ENCODE data around the gene CASP3.

- TF ChIP-seq CTCF (IDR thresholded peaks at IDR 0.05) (no peak), POLR2A (IDR thresholded peaks at IDR 0.05) (no peak)
Measured at GRCh38 chr4:184620212-184620867, 28.9 kb downstream of the CASP3 start.
